Measurements from ENCODE around the gene PPP4R1.

PPP4R1 gene

GRCh38 chr18:9587924-9588323 is 26.4 kb downstream of the PPP4R1 start:
- no peak for DNase-seq

- no peak for DNase-seq
Observed at GRCh38 chr18:9586814-9587213, 27.5 kb downstream of the PPP4R1 start.

- no peak for DNase-seq
Observed at GRCh38 chr18:9581667-9582066, 32.7 kb downstream of the PPP4R1 start.

GRCh38 chr18:9578306-9578705 is 36.1 kb downstream of the PPP4R1 start:
- no peak for DNase-seq

- no peak for DNase-seq
Observed at GRCh38 chr18:9577361-9577760, 37.0 kb downstream of the PPP4R1 start.

- peak; percentile 82 for DNase-seq
Observed at GRCh38 chr18:9575558-9575957, 38.8 kb downstream of the PPP4R1 start.

GRCh38 chr18:9574473-9575115 is 39.8 kb downstream of the PPP4R1 start:
- no peak for DNase-seq

- no peak for DNase-seq
Observed at GRCh38 chr18:9571546-9571945, 42.8 kb downstream of the PPP4R1 start.

- no peak for DNase-seq
Observed at GRCh38 chr18:9570255-9570654, 44.1 kb downstream of the PPP4R1 start.

GRCh38 chr18:9569178-9569577 is 45.2 kb downstream of the PPP4R1 start:
- DNase-seq: no peak

GRCh38 chr18:9568186-9568585 is 46.2 kb downstream of the PPP4R1 start:
- no peak for DNase-seq

GRCh38 chr18:9565407-9565806 is 49.0 kb downstream of the PPP4R1 start:
- no peak for DNase-seq

- DNase-seq: no peak
Observed at GRCh38 chr18:9563331-9563730, 51.0 kb downstream of the PPP4R1 start.

- DNase-seq: no peak
Observed at GRCh38 chr18:9562584-9562983, 51.8 kb downstream of the PPP4R1 start.

- no peak for DNase-seq
Observed at GRCh38 chr18:9561759-9562158, 52.6 kb downstream of the PPP4R1 start.

GRCh38 chr18:9559253-9559652 is 55.1 kb downstream of the PPP4R1 start:
- DNase-seq: no peak

GRCh38 chr18:9558387-9559064 is 55.8 kb downstream of the PPP4R1 start:
- DNase-seq: no peak

- DNase-seq: no peak
Observed at GRCh38 chr18:9557250-9557943, 57.0 kb downstream of the PPP4R1 start.

- DNase-seq: no peak
Observed at GRCh38 chr18:9552616-9553015, 61.7 kb downstream of the PPP4R1 start.

- DNase-seq: no peak
Observed at GRCh38 chr18:9552191-9552590, 62.2 kb downstream of the PPP4R1 start.

- no peak for DNase-seq
Observed at GRCh38 chr18:9550429-9550828, 63.9 kb downstream of the PPP4R1 start.

- no peak for DNase-seq
Observed at GRCh38 chr18:9549405-9549804, 65.0 kb downstream of the PPP4R1 start.

GRCh38 chr18:9547782-9548181 is 66.6 kb downstream of the PPP4R1 start:
- no peak for DNase-seq

GRCh38 chr18:9546468-9546867 is 67.9 kb downstream of the PPP4R1 start:
- DNase-seq: no peak
